GM19438 (cell line): ENCODE measurements around the gene GJB5.
"Not testable (repeated sequence)": the region's sequence is repeated elsewhere in the genome, so short reads cannot be mapped to it uniquely, and the experiment has no call there.

ENCODE experiments used
- ATAC-seq: cut with Tn5 transposase; IDR thresholded peaks from one replicate; pipeline ENCODE4 v1.9.1; 2021; ENCODE audit warnings: low read depth; ENCODE audit not compliant: unreplicated experiment

GJB5 gene

DNA sequence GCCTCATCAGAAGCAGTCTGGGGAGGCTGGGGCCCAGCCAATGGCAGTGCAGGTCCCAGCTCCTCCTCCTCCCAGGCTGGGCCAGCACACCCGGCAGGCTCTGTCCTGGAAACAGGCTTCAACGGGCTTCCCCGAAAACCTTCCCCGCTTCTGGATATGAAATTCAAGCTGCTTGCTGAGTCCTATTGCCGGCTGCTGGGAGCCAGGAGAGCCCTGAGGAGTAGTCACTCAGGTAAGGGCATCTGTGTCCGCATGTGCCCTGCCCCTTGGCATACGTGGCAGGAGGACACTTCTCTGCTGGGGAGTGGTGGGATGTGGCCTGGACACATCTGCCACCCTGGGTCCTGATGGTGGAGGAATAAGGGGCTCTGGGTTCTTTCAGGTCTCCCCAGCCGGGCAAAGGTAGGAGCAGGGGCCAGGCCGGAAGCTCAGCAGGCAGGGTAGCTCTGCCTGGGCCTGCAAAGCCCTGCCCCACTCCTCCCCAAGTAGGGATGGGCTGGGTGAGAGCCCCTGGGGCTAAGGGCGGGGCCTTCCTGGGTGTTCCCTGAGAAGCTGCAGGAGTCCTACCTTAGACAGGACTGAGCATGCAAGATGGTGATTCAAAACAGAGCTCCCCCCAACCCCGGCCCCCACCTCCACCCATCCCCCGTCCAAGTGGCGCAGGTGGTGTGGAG is at the start of gene GJB5:
GJB5 (plus strand) TSS at position 84 of the 674 bp plus-strand sequence. CDS start 2,284 bp downstream, outside the sequence.
- ATAC-seq = no peak

DNA sequence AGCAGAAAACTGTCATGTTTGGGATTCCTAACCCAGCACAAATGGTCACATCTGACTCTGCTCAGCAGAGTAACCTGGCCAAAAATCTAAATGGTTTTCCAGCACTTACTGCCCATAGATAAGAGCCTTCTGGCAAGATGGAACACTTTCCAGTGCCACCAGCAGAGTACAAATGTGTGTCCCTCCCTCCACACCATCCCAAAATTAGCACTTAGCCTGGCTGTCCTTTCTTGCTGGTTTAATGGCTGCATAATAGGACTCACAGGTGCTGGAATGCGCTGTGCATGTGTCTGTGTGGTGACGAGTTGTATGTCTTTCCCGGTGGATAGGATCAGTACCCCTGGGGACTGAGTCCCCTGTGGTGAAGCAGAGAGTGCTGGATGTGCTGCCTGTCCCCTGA is 49.8 kb upstream of the GJB5 start:
- no peak for ATAC-seq

DNA sequence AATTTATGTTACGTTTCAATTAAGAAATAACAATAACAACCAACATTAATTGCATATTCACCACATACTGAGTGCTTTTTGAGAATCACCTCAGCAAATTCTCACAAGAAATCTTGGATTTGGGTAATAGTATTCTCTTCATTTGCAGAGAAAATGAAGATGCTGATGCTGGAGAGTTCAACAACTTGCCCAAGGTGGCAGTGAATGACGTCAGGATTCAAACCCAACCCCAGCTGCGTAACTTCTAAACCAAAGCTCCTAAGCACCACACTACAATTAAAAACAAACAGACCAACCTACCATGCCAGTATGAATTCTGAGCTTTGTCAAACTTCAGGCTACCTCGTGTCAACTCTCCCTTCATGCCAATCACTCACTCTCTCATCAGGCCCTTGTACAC is 46.7 kb upstream of the GJB5 start:
- no peak for ATAC-seq

DNA sequence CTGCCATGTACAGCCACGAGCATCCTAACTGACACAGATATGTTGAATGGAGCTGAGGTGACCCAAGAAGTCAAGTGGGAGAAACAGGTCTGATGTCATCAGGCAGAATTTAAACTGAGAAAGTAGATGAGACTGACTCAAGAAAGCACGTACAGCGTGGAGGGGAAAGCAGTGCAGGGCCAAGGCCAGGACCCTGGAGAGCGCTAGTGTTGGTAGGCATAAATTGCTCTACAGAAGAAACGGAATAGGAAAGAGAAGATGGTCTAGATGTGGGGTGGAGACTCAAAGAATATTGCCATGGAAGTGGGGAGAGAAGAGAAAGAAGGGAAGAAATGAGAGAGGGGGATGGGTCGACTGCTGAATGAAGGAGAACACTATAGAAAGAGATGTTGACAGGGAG is 45.3 kb upstream of the GJB5 start:
- ATAC-seq = no peak

GRCh38 chr1:34710812-34711211 is 44.0 kb upstream of the GJB5 start:
- no peak for ATAC-seq

GRCh38 chr1:34711485-34711884 is 43.4 kb upstream of the GJB5 start:
- ATAC-seq = no peak

DNA sequence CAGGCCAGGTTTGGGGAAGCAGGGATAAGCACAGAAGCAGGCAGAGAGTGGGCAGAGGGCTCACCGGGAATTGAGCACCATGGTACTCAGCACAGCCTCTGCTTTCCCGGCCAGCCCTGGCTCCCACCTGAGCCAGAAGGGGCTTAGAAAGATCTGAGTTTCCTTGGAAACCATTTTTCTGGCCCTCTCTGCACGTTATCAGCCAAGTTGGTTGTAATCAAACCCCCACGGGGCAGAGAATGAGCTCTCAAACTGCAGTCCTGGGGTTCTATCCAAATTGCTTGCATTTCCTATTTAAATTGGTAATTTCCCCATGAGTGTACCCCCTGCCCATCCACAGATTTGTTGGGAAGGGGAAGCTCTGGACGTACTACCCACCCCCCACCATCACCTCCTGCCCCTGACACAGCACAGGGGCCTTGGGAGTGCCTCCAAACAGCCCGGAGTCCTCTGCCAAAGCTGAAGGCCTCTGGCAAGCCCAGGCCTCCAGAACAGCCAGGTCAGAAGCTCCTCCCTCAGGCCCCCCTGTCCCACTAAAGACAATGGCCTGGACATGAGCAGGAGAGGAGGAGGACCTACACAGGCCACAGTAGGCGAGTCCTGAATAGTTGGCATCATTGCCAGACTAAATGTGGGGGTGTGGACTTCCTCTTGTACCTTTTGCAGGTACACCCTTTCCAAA is 42.7 kb upstream of the GJB5 start:
- no peak for ATAC-seq

- ATAC-seq = no peak
Observed at GRCh38 chr1:34713443-34713842, 41.4 kb upstream of the GJB5 start.

- ATAC-seq = no peak
Observed at GRCh38 chr1:34714386-34714785, 40.5 kb upstream of the GJB5 start.

DNA sequence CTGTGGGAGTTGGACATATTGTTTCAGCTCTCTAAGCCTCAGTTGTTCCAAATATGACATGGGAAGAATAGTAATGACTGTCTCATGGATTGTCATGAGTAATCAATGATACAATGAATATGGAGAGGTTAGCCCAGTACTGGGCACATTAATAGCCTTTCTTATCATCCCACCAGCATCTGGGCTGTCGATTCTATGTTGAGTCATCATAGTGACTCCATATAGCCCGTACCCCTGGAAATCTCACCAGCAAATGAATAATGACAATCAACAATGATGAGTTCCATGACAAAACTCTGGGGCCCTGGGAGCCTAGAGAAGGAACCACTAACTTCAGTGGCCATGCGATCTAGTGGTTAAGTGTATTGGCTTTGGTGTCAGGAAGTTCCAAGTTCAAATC is 39.7 kb upstream of the GJB5 start:
- no peak for ATAC-seq

DNA sequence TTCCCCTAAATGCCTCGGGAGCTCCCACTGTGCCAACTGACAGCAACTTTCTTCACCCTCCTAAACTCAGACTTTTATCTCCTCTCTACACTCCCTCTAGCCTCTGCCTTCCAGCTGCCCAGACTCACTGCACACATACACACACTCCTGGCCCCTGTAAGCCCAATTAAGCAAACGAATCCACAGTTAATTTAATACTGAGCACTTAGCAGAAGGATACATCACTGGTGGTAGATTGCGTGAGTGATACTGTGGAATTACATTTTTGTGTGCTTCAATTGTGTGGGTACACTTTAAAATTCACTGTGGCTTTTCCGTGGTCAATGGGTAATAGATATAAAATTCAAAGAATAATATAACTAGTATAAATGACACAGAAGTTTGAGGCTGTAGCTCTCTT is 33.6 kb upstream of the GJB5 start:
- no peak for ATAC-seq

- no peak for ATAC-seq
Observed at GRCh38 chr1:34721646-34722355, 33.0 kb upstream of the GJB5 start.

- ATAC-seq = no peak
Observed at GRCh38 chr1:34726861-34727260, 28.0 kb upstream of the GJB5 start.

DNA sequence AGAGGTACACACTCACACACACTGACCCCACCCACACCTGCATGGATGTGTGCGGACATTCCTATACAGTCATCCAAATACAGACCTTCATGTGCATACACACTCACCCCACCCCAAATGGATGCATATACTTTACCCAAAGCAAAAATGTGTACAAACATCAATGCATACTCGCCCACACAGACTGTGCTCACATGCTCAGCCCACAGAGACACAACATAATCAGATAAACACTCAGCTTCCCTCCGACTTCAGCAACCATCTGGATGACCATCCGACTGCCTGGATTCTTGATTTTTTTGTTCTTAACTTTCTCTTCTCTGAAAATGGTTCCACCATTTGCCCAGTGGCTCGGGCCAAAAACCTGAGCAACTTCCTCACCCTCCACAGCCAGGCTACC is 24.4 kb upstream of the GJB5 start:
- no peak for ATAC-seq

DNA sequence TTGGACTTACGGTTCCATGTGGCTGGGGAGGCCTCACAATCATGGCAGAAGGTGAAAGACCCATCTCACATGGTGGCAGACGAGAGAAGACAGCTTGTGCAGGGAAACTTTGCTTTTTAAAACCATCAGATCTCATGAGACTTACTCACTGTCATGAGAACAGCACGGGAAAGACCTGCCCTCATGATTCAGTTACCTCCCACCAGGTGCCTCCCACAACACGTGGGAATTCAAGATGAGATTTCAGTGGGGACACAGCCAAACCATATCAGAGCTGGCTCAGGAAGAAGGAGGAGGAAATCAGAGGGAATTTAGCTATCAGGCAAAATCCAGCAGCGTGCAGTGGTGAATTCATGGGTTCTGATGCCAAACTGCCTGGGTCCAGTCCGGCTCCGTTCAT is 22.0 kb upstream of the GJB5 start:
- ATAC-seq = not testable (repeated sequence)

DNA sequence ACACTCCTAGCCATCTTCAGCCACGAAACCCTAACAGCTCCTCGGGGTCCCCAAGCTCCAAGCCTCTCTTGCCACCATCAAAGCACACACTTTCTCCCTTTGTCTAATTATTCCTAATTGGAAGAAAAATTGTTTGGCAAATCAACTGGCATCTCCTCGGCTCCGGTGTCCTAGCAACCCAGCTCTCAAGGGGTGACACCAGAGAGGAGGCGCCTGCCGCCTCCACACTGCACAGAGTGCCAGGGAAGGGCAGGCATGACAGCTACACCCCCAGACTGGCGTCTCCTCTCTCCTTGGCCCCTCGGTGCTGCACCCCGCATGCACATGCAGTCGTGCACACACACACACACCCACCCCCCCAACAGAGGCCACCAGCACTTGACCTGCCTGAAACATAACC is 18.2 kb upstream of the GJB5 start:
- ATAC-seq = no peak

DNA sequence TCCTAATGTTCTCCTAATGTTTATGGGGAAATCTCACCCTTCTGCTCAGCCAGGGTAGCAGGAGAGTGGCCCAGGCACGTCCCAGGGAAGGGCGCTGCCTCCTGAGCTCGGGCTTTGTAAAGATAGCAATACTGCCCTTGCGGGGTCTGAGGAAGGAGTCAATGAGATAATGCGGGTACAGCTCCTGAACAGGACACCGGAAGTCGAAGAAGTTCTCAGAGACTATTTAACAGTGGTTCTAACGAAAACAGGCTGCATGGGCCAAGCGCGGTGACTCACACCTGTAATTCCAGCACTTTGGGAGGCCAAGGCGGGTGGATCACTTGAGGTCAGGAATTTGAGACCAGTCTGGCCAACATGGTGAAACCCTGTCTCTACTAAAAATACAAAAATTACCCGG is 17.6 kb upstream of the GJB5 start:
- not testable (repeated sequence) for ATAC-seq

DNA sequence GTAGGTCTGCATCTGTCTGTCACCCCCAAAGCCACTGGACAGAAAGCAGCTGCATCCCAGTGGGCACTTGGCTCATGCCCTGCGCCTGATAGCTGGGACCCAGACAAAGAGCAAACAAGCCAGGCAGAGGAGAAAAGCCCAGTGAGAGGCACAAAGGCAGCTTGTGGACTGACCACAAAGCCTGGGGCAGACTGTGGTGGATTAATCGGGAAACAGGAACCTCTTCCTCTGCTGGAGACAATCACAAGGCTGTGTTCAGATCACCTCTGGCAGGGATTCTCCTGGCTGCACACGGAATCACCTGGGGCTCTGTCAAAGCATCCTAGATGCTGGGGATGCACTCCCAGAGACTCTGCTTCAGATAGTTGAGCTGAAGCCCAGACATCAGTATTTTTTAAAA is 15.2 kb upstream of the GJB5 start:
- no peak for ATAC-seq

DNA sequence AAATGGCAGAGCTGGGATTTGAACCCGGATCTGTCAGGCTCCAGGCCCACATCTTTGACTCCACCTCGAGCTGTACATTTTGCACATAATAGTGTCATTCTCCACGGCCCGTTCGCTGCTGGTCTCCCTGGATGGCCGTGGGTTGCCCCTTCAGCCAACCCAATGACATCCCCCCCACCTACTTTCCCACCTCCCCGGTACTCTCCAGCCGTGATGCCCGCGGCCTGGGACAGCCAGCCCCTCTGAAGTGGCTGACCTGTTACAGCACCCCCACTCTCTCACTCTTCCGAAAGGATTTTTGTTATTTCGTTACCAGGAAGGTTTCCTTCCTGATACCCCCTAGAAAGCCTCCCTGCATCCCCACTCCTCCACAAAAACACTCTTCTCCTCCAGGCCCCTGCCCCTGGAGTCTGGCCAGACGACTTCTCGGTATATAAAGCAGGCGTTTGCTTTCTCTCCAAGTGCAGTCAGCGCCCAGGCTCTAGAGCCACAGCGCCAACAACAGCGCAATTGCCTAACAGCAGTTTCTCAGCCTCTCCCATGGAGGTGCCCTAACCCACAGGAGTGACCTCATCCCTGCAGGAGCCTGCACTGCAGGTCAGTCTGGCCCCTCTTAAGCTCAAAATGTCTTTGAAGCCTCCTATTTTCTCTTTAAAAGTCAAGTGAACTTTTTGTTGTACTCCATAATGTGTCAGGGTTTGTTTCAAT is 14.5 kb upstream of the GJB5 start:
- ATAC-seq = no peak

GRCh38 chr1:34742667-34743270 is 12.1 kb upstream of the GJB5 start:
- no peak for ATAC-seq

DNA sequence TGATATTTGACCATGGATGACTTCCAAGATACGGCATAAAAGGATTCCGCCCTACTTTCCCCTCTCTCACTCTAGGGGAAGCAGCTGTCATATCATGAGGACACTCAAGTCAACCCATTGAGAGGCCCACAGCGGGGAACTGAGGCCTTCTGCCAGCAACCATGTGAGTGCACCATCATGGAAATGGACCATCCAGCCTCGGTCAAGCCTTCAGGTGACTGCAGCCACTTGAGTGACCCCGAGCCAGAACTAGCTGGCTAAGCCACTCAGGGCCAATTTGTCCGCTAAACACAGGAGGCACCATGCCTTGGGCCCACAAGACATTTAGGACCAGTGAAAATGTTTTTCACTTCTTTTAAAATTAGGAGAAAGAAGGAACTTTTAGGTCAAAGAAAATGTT is 11.1 kb upstream of the GJB5 start:
- no peak for ATAC-seq
